K562 (cell line): ENCODE data around the gene NUTF2. TPM values are rescaled to one million over a fixed set of nuclear protein-coding genes. Genes with fewer than 3 reads are reported as not detected.
A peak's percentile ranks its signal among the peaks of the same experiment; 100 is the strongest.
"Not testable (repeated sequence)": the region's sequence is repeated elsewhere in the genome, so short reads cannot be mapped to it uniquely, and the experiment has no call there.

Experiments used
- ATAC-seq: fragments of 200-7000 bp; cut with Tn5 transposase; 3 replicates; pipeline ENCODE4 v1.9.1; 2020; ENCODE audit warnings: moderate library complexity
- BruUV-seq: library from RNA; stranded (reverse); fragments of 400-500 nt; replicated peaks from 2 replicates; lab custom pipeline; 2021; lab: Mats Ljungman, UMichigan
- CTCF ChIA-PET: fragments of 300-600 bp; formaldehyde crosslinking; extraction: SDS; loops from one replicate; lab custom pipeline; 2021; ENCODE audit warnings: low intra/inter-chr PET ratio; lab: Yijun Ruan, JAX
- POLR2A ChIA-PET: fragments of 300-600, 350-650 bp; sonication (Branson Sonifier 250); formaldehyde crosslinking; extraction: SDS; loops from one replicate; lab custom pipeline; 2021; ENCODE audit warnings: antibody characterized with exemption, inconsistent platforms; lab: Yijun Ruan, JAX
- DNase-seq, 4 experiments: peaks; one replicate each; pipeline versions ENCODE4 v3.0.0 to v3.0.0-alpha.2; 2011 to 2018; ENCODE audit warnings: low spot score in 3 of 4, mixed read lengths in 3 of 4; ENCODE audit errors: extremely low read depth in 1 of 4
- FAIRE-seq: peaks from 2 replicates; lab custom pipeline; 2011; peaks lifted over from hg19 to GRCh38; lab: Jason Lieb, UNC
- H2AFZ ChIP-seq: 2 replicates; pipeline ENCODE4 v1.6.0; 2011; ENCODE audit warnings: low read depth, low read length, control low read depth, inconsistent platforms
- H3K27ac ChIP-seq: fragments of 200-600 bp; 3 replicates; pipeline ENCODE4 v1.8.0; 2011; ENCODE audit warnings: low read depth, mild to moderate bottlenecking, control low read depth, inconsistent platforms, low read length, moderate library complexity, mixed read lengths; ENCODE audit errors: extremely low read depth
- H3K27me3 ChIP-seq, 2 experiments: fragments of 300-600 bp in 1 of 2; 2 replicates in 1 of 2; 3 replicates in 1 of 2; pipeline versions ENCODE4 v1.6.0 to v1.8.0; 2011; ENCODE audit warnings: inconsistent platforms in 2 of 2, low read length in 2 of 2, mild to moderate bottlenecking in 1 of 2, mixed read lengths in 1 of 2, moderate library complexity in 1 of 2; ENCODE audit not compliant: control insufficient read depth in 2 of 2, insufficient read depth in 2 of 2
- H3K36me3 ChIP-seq: fragments of 300-600 bp; 3 replicates; pipeline ENCODE4 v1.8.0; 2011; ENCODE audit warnings: mild to moderate bottlenecking, low read length, inconsistent platforms; ENCODE audit not compliant: control insufficient read depth, insufficient read depth
- H3K4me1 ChIP-seq, 2 experiments: fragments of 200-600 bp in 1 of 2; replicated peaks in 1 of 2; 2 replicates in 1 of 2; 3 replicates in 1 of 2; pipeline versions ENCODE4 v1.5.1 to v1.8.0; 2011; ENCODE audit warnings: inconsistent platforms in 2 of 2, low read length in 2 of 2, mild to moderate bottlenecking in 1 of 2, mixed read lengths in 1 of 2, moderate library complexity in 1 of 2; ENCODE audit not compliant: control insufficient read depth in 2 of 2, insufficient read depth in 2 of 2
- H3K4me2 ChIP-seq: 2 replicates; pipeline ENCODE4 v1.6.1; 2011; ENCODE audit warnings: low read length, control low read depth, inconsistent platforms, mixed read lengths; ENCODE audit not compliant: insufficient read depth
- H3K4me3 ChIP-seq: fragments of 200-600 bp; sonication (generic), shearing (Covaris generic); 2 replicates; pipeline ENCODE4 v1.5.1; 2016; ENCODE audit warnings: control low read depth, inconsistent platforms
- H3K79me2 ChIP-seq: fragments of 200-600 bp; 3 replicates; pipeline ENCODE4 v1.8.0; 2011; ENCODE audit warnings: low read length, inconsistent platforms; ENCODE audit not compliant: control insufficient read depth, insufficient read depth
- H3K9ac ChIP-seq, 2 experiments: 2 replicates each; pipeline versions ENCODE4 v1.6.0 to v1.6.1; 2011; ENCODE audit warnings: low read depth in 2 of 2, low read length in 2 of 2, control low read depth in 1 of 2, inconsistent platforms in 1 of 2, mild to moderate bottlenecking in 1 of 2, mixed read lengths in 1 of 2; ENCODE audit not compliant: insufficient read depth in 1 of 2
- H3K9me1 ChIP-seq: one replicate; pipeline ENCODE4 v1.6.0; 2011; ENCODE audit warnings: inconsistent platforms, mild to moderate bottlenecking, low read length, moderate library complexity; ENCODE audit not compliant: control insufficient read depth, insufficient read depth
- H3K9me3 ChIP-seq: replicated peaks from 2 replicates; pipeline ENCODE4 v1.5.1; 2011; ENCODE audit warnings: low read depth, low read length, inconsistent platforms; ENCODE audit not compliant: control insufficient read depth, insufficient read depth
- H4K20me1 ChIP-seq: replicated peaks from 2 replicates; pipeline ENCODE4 v1.6.1; 2011; ENCODE audit warnings: low read length, inconsistent platforms, mixed read lengths; ENCODE audit not compliant: control insufficient read depth, insufficient read depth
- ATF3 ChIP-seq, 2 experiments: fragments of 450-650 bp in 1 of 2; sonication (generic) in 1 of 2; formaldehyde crosslinking in 1 of 2; IDR thresholded peaks in 1 of 2; conservative IDR thresholded peaks in 1 of 2; 2 replicates each; pipeline versions ENCODE4 v1.6.1 to v1.8.1; 2016 to 2023; ENCODE audit warnings: mild to moderate bottlenecking in 2 of 2, moderate library complexity in 2 of 2, inconsistent platforms in 1 of 2, missing genetic modification reagents in 1 of 2
- FOXP1 ChIP-seq: sonication (generic); formaldehyde crosslinking; IDR thresholded peaks from 2 replicates; pipeline ENCODE4 v1.8.0; 2022; ENCODE audit warnings: mild to moderate bottlenecking, missing genetic modification reagents
- GATA2 ChIP-seq: sonication (generic); formaldehyde crosslinking; IDR thresholded peaks from 2 replicates; pipeline ENCODE4 v1.4.0; 2020; ENCODE audit warnings: mild to moderate bottlenecking, missing genetic modification reagents
- NFIC ChIP-seq: fragments of 450-650 bp; IDR thresholded peaks from 2 replicates; pipeline ENCODE4 v1.6.1; 2017; ENCODE audit warnings: mild to moderate bottlenecking, inconsistent platforms
- NR2C2 ChIP-seq, 2 experiments: fragments of 200-800 bp in 1 of 2; sonication (Bioruptor generic) in 1 of 2; sonication (generic) in 1 of 2; formaldehyde crosslinking in 1 of 2; IDR thresholded peaks; 2 replicates each; pipeline versions ENCODE4 v1.6.1 to v1.8.0; 2016 to 2022; ENCODE audit warnings: mild to moderate bottlenecking in 1 of 2, missing compliant biosample characterization in 1 of 2, missing genetic modification characterization in 1 of 2, missing genetic modification reagents in 1 of 2
- POLR2H ChIP-seq: IDR thresholded peaks from 2 replicates; pipeline ENCODE4 v1.6.1; 2016; ENCODE audit warnings: missing genetic modification characterization, low read depth, mild to moderate bottlenecking, control low read depth, missing compliant biosample characterization, moderate library complexity
- ZNF121 ChIP-seq: sonication (generic); formaldehyde crosslinking; conservative IDR thresholded peaks from 2 replicates; pipeline ENCODE4 v1.8.0; 2022; ENCODE audit warnings: missing genetic modification reagents
- WGBS: fragments of 100-300 bp; shearing (Covaris generic); methylation state at CpG from one replicate; pipeline ENCODE4 v1.1.6; 2016; ENCODE audit warnings: low coverage, mixed read lengths; ENCODE audit not compliant: insufficient coverage; ENCODE audit errors: missing lambda C conversion rate; 5-methylcytosine and 5-hydroxymethylcytosine counted together
- in situ Hi-C: fragments of 300-500 bp; cut with MboI; formaldehyde crosslinking; loops from 4 replicates; pipeline ENCODE4 v1.15.0; 2018; ENCODE audit warnings: inconsistent platforms, mixed read lengths
- intact Hi-C: fragments of 100-400 bp; cut with micrococcal nuclease; formaldehyde crosslinking; loops from 2 replicates; pipeline ENCODE4 v1.14.2; 2022
- polyA plus RNA-seq, 8 experiments: library from polyadenylated mRNA; depleted of rRNA in 4 of 8; stranded (reverse) in 5 of 8; unstranded in 3 of 8; fragments of >200 nt; fragmentation: Nextera tagmentation in 2 of 8; fragmentation: Illumina TruSeq in 1 of 8; extraction: Ambion mirVana in 2 of 8; extraction: Trizol in 1 of 8; gene quantifications; 2 replicates each; pipeline versions ENCODE4 v1.2.1 to v1.2.3, GENCODE V29; 2011 to 2014; ENCODE audit warnings: inconsistent platforms in 1 of 8, missing spikeins in 1 of 8
- total RNA-seq, 7 experiments: library from RNA; depleted of rRNA in 6 of 7; stranded (reverse); fragments of >200 nt in 6 of 7; fragmentation: Illumina TruSeq in 2 of 7; extraction: Trizol in 2 of 7; gene quantifications; 2 replicates each; pipeline versions ENCODE4 v1.2.1 to v1.2.3, GENCODE V29; 2011 to 2021; ENCODE audit warnings: low replicate concordance in 1 of 7

NUTF2 gene
- total and polyA plus RNA-seq, 9 of the 15 experiments (the other 6 are each of a cell fraction or from before 2014, with no cell fraction given), result 106 to 248 (median 147) TPM

GRCh38 chr16:67834242-67834614, 12.5 kb upstream of the NUTF2 start:
- H3K4me3 ChIP-seq, result peak overlapping the region; percentile 67
- 80% methylated on average over 10 of the region's 10 CpGs for WGBS
- H3K79me2 ChIP-seq, result peaks cover 17% of the 10 kb centered on the region
- peak overlapping the region; percentile 93 for H3K4me2 ChIP-seq
- H3K9me1 ChIP-seq, result no peaks in the 10 kb centered on the region
- DNase-seq (no peak), FAIRE-seq (no peak), ATAC-seq (no peak)
- H3K27ac ChIP-seq, result peak overlapping the region; percentile 4; the same call in 2 of the 3 replicates
- no peak for TF ChIP-seq GATA2 (CRISPR knock-in tag)
- no peak for TF ChIP-seq POLR2H (tag)
- TF ChIP-seq NR2C2 (CRISPR knock-in tag; IDR thresholded peaks at IDR 0.05), result no peak
- no peak for TF ChIP-seq NR2C2 (tag; IDR thresholded peaks at IDR 0.05)
- 0 out of 2 replicates have a peak, but pooled peaks have one; percentile 10 for TF ChIP-seq FOXP1
- peak; percentile 77 for TF ChIP-seq ZNF121 (CRISPR knock-in tag)
- peaks cover 32% of the 10 kb centered on the region; the same call in 2 of the 3 replicates for H3K36me3 ChIP-seq
- ChIA-PET CTCF (no interaction called here), POLR2A (interaction anchor here (0.7 to 3.9 kb wide), 6 partner anchors 9 to 38 kb away, joined by 3 to 19 read pairs (median 7); no protein-coding TSS in a partner anchor)
- intact Hi-C loops (no loop called here), in situ Hi-C loops (no loop called here)
- no peaks in the 10 kb centered on the region for H3K9me3 ChIP-seq
- peak overlapping the region; percentile 87 to 96; a peak in 2 of 4 replicates for H3K9ac ChIP-seq
- H3K27me3 ChIP-seq, result no peaks in the 10 kb centered on the region
- peaks cover 11 to 24% of the 10 kb centered on the region in 2 experiments; a peak in 4 of 5 replicates for H3K4me1 ChIP-seq
- no TSS peak for BruUV-seq
- H2AFZ ChIP-seq, result peak overlapping the region; percentile 98
- H4K20me1 ChIP-seq, result no peaks in the 10 kb centered on the region; the same call in 1 of the 2 replicates

- H3K4me3 ChIP-seq; in situ Hi-C loops; intact Hi-C loops; H3K4me2 ChIP-seq; H3K9me3 ChIP-seq; H3K9ac ChIP-seq; BruUV-seq; H3K27ac ChIP-seq; H2AFZ ChIP-seq; H4K20me1 ChIP-seq; FAIRE-seq; H3K36me3 ChIP-seq; CTCF ChIA-PET; H3K27me3 ChIP-seq; DNase-seq; H3K9me1 ChIP-seq; ATAC-seq; TF ChIP-seq ATF3 (CRISPR knock-in tag; conservative IDR thresholded peaks at IDR 0.05): not testable (repeated sequence)
- POLR2A ChIA-PET, result interaction anchor here (0.7 kb wide), 1 partner anchor 20 kb away, joined by 3 read pairs; no protein-coding TSS in a partner anchor
- peak; percentile 7; the same call in 1 of the 2 replicates for TF ChIP-seq NFIC
- TF ChIP-seq ATF3 (IDR thresholded peaks at IDR 0.05), result 0 out of 2 replicates have a peak, but pooled peaks have one; percentile 11
- Histone ChIP-seq H3K4me1 (peaks cover 17 to 30% of the 10 kb centered on the region in 2 experiments; a peak in 4 of 5 replicates), H3K79me2 (peaks cover 14% of the 10 kb centered on the region)
- WGBS, result 72% methylated on average over 10 of the region's 10 CpGs
Observed at GRCh38 chr16:67837190-67837589, 9.5 kb upstream of the NUTF2 start.
